HUES48 (cell line): ENCODE measurements around the gene ESR1.
A peak's percentile ranks its signal among the peaks of the same experiment; 100 is the strongest.

Experiments used
- H3K27ac ChIP-seq: one replicate; pipeline ENCODE4 v1.7.0; 2013; ENCODE audit warnings: low read depth, low read length, inconsistent platforms
- H3K27me3 ChIP-seq: 2 replicates; pipeline ENCODE4 v1.6.1; 2013; ENCODE audit warnings: mild to moderate bottlenecking, low read length; ENCODE audit not compliant: control insufficient read depth, insufficient read depth
- H3K36me3 ChIP-seq: 2 replicates; pipeline ENCODE4 v1.6.1; 2013; ENCODE audit warnings: low read length; ENCODE audit not compliant: control insufficient read depth, insufficient read depth
- H3K4me1 ChIP-seq: 2 replicates; pipeline ENCODE4 v1.6.1; 2013; ENCODE audit warnings: mild to moderate bottlenecking, low read length; ENCODE audit not compliant: control insufficient read depth, insufficient read depth
- H3K4me3 ChIP-seq: 2 replicates; pipeline ENCODE4 v1.5.1; 2013; ENCODE audit warnings: mild to moderate bottlenecking, low read depth, low read length
- H3K9ac ChIP-seq: 2 replicates; pipeline ENCODE4 v1.6.1; 2013; ENCODE audit warnings: mild to moderate bottlenecking, low read depth, low read length, moderate library complexity
- H3K9me3 ChIP-seq: 2 replicates; pipeline ENCODE4 v1.6.1; 2013; ENCODE audit warnings: low read length; ENCODE audit not compliant: control insufficient read depth, insufficient read depth

Gene ESR1

GRCh38 chr6:151784441-151785214 lies 22.9 kb upstream of the ESR1 start:
- H3K4me1 ChIP-seq: no peaks in the 10 kb centered on the region
- no peaks in the 10 kb centered on the region for H3K9me3 ChIP-seq
- no peak overlapping the region for H3K27ac ChIP-seq
- H3K4me3 ChIP-seq: no peak overlapping the region
- no peaks in the 10 kb centered on the region for H3K36me3 ChIP-seq
- no peaks in the 10 kb centered on the region for H3K27me3 ChIP-seq
- no peak overlapping the region for H3K9ac ChIP-seq

DNA sequence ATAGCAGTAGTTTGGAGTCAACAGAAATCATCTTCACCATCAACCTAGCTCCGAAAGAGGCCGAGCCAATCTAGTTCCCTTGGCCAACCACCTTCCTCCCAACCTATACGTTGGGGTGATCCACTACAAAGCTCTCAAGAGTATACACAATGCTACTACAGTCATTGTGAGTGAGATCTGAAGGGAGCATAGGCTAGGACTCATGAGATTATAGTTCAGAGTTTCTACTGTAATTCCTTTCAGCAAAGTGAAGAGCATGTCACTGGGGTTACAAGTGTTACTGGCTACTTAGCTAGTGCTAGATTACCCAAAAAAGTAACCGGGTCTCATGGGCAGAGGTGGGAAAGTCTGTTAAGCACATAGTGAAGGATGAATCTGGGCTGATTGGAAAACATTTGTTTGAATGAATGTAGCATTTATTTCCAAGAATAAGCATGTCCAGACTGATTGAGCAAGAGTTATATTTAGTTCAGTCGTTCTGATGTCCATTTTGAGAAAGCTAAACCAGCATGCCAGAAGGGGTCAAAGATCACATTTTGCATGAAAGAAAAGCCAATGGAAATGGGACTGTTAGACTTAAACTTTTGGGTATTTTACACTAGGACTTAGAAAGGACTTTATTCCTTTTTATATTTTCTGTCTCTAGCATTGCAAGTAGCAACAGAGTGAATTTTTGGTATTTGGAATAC lies 10.5 kb upstream of the ESR1 start:
- H3K36me3 ChIP-seq: no peaks in the 10 kb centered on the region
- H3K4me1 ChIP-seq: no peaks in the 10 kb centered on the region

DNA sequence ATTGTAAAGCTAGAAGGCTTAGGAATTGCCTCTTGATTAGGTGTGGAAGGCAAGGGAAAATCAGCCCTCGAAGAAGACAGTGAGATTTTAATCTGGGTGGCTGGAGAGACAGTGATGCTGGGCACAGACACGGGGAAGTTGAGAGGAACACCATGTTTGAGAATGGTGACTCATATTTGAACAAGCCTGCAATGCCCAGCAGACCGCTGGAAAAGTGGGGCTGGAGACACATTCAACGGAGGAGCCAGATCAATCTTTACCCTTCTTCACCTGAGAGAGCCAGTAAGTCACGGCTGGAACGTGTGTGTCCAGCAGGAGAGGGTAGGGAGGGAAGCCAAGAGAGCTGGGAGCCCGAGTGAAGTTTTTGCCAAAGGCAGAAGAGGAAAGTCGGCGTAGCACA lies 3.7 kb upstream of the ESR1 start:
- peaks cover under 1% of the 10 kb centered on the region; the same call in 1 of the 2 replicates for H3K4me1 ChIP-seq
- H3K27ac ChIP-seq: no peak overlapping the region
- H3K9me3 ChIP-seq: no peaks in the 10 kb centered on the region
- H3K27me3 ChIP-seq: peaks cover 29% of the 10 kb centered on the region
- no peak overlapping the region for H3K9ac ChIP-seq
- no peak overlapping the region for H3K4me3 ChIP-seq
- H3K36me3 ChIP-seq: no peaks in the 10 kb centered on the region

More for the DNA sequence above, 10.5 kb upstream of the ESR1 start:
- H3K9ac ChIP-seq: no peak overlapping the region
- H3K4me3 ChIP-seq: no peak overlapping the region
- no peaks in the 10 kb centered on the region for H3K27me3 ChIP-seq
- H3K9me3 ChIP-seq: no peaks in the 10 kb centered on the region
- no peak overlapping the region for H3K27ac ChIP-seq

- Histone ChIP-seq H3K36me3 (no peaks in the 10 kb centered on the region), H3K4me3 (no peak overlapping the region), H3K4me1 (peaks cover 7% of the 10 kb centered on the region; the same call in 1 of the 2 replicates), H3K27ac (no peak overlapping the region), H3K9ac (no peak overlapping the region), H3K27me3 (peaks cover 39% of the 10 kb centered on the region), H3K9me3 (no peaks in the 10 kb centered on the region)
Measured at GRCh38 chr6:151804585-151805285, 2.7 kb upstream of the ESR1 start.

GRCh38 chr6:151805286-151805840 lies 2.1 kb upstream of the ESR1 start:
- no peaks in the 10 kb centered on the region for H3K36me3 ChIP-seq
- H3K9me3 ChIP-seq: no peaks in the 10 kb centered on the region
- peaks cover 7% of the 10 kb centered on the region; the same call in 1 of the 2 replicates for H3K4me1 ChIP-seq
- peaks cover 45% of the 10 kb centered on the region for H3K27me3 ChIP-seq
- no peak overlapping the region for H3K27ac ChIP-seq
- no peak overlapping the region for H3K9ac ChIP-seq
- no peak overlapping the region for H3K4me3 ChIP-seq

- Histone ChIP-seq H3K9me3 (no peaks in the 10 kb centered on the region), H3K4me1 (peaks cover 7% of the 10 kb centered on the region; the same call in 1 of the 2 replicates), H3K36me3 (no peaks in the 10 kb centered on the region), H3K27ac (no peak overlapping the region), H3K27me3 (peaks cover 61% of the 10 kb centered on the region), H3K4me3 (peak overlapping the region; percentile 56), H3K9ac (no peak overlapping the region)
Measured at GRCh38 chr6:151806757-151807512, 547 bp upstream of the ESR1 start.

GRCh38 chr6:151808371-151809241 lies 1.1 kb downstream of the ESR1 start:
- H3K27me3 ChIP-seq: peaks cover 67% of the 10 kb centered on the region
- no peaks in the 10 kb centered on the region for H3K36me3 ChIP-seq
- no peaks in the 10 kb centered on the region for H3K9me3 ChIP-seq
- peak overlapping the region; percentile 56 for H3K4me3 ChIP-seq
- H3K9ac ChIP-seq: no peak overlapping the region
- H3K4me1 ChIP-seq: peaks cover 7% of the 10 kb centered on the region; the same call in 1 of the 2 replicates
- no peak overlapping the region for H3K27ac ChIP-seq

DNA sequence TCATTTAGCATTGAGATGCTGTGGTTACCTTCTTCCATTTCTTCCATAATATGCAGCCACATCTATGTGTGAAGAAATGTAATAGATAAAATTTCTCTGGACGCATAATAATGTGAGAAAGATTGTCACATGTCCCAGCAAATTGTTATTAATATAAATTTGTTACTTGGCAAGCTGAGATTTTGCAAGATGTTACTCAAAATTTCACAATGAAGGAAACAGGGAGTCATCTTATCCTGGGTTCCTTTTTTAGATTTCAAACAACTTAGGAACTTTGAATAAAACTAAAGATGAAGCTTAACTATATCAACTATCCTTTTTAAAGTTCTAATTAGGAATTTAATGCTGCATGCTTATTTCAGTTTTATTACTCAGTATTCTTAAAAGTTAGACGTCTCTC lies 3.6 kb downstream of the ESR1 start:
- Histone ChIP-seq H3K9me3 (no peaks in the 10 kb centered on the region), H3K27me3 (peaks cover 61% of the 10 kb centered on the region), H3K4me3 (no peak overlapping the region), H3K9ac (no peak overlapping the region), H3K4me1 (peaks cover 11% of the 10 kb centered on the region), H3K36me3 (no peaks in the 10 kb centered on the region), H3K27ac (no peak overlapping the region)

DNA sequence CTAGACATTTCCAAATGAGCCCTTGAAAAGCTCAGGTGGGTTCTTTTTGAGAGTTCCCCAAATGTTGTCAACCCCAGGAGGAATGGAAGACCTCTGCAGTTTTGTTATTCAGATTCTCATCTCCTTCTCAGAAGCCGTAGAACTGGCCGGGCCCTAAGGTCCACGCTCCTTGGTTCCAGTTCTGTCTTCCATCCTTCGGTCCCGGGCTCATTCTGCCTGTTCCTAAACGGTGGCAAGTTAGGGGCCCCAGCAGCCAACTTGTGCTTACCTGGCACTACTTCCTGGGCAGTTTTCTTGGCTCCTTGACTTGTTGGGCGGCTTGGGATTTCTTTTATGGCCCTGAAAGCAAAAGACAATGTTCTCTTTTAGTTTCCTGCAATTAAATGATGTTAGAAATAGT lies 6.4 kb downstream of the ESR1 start:
- no peak overlapping the region for H3K27ac ChIP-seq

More for the DNA sequence above, 6.4 kb downstream of the ESR1 start:
- no peak overlapping the region for H3K9ac ChIP-seq
- no peaks in the 10 kb centered on the region for H3K9me3 ChIP-seq
- H3K4me3 ChIP-seq: no peak overlapping the region
- peaks cover 36% of the 10 kb centered on the region for H3K27me3 ChIP-seq
- no peaks in the 10 kb centered on the region for H3K36me3 ChIP-seq
- H3K4me1 ChIP-seq: peaks cover 9% of the 10 kb centered on the region
